ENCODE measurements around the gene WDR17.

Gene WDR17

DNA sequence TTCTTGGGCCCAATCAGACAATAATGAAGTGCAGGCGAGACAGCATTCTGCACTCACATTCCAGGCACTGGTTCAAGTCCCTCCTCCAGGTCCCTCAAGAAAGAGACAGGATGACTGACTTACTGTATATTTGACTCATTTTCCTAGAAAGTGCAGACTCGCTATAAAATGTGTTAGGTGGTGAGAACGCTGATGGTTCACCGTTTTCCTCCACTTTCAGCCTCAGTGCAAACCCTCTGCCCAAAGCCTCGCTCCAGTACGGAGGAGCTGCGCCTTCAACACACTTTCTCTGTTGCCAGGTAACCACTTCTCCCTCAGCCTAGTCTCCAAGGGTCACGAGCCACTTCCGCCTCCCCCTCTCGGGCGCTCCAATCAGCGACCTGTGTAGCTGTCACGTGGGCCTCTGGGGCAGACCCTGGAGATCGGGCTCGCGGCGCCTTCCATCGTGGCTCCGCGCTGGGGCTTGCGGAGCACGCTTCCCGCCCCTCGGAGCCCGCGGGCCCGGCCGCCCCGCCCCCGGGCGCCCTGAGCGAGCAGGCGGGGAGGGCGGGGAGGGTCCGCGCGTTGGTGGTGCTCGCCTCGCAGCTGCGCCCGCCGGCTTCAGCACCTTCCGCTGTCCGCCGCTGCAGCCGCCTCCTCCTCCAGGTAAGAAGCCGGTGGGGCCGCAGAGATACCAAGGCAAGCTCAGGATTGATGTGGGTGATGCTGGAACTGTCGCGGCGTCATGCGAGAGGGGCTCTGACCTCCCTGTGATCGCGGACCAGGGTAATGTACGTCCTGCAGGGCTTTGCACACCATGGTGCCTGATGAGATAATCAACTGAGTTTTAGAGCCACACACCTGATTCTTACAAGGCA is at the start of gene WDR17:
Gene WDR17 (plus strand): TSS at position 407 of the 857 bp plus-strand sequence. CDS start 45,740 bp downstream, outside the sequence.
- TF ChIP-seq POLR2A (IDR thresholded peaks at IDR 0.05; ENCODE audit: extremely low read depth, insufficient read length) (no peak), MYC (IDR thresholded peaks at IDR 0.05; ENCODE audit: low read depth, low read length) (no peak)
- TF ChIP-seq, protein P1, sequence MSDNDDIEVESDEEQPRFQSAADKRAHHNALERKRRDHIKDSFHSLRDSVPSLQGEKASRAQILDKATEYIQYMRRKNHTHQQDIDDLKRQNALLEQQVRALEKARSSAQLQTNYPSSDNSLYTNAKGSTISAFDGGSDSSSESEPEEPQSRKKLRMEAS (IDR thresholded peaks at IDR 0.05; ENCODE audit: low read depth, low read length), result no peak
- TF ChIP-seq, protein P2, sequence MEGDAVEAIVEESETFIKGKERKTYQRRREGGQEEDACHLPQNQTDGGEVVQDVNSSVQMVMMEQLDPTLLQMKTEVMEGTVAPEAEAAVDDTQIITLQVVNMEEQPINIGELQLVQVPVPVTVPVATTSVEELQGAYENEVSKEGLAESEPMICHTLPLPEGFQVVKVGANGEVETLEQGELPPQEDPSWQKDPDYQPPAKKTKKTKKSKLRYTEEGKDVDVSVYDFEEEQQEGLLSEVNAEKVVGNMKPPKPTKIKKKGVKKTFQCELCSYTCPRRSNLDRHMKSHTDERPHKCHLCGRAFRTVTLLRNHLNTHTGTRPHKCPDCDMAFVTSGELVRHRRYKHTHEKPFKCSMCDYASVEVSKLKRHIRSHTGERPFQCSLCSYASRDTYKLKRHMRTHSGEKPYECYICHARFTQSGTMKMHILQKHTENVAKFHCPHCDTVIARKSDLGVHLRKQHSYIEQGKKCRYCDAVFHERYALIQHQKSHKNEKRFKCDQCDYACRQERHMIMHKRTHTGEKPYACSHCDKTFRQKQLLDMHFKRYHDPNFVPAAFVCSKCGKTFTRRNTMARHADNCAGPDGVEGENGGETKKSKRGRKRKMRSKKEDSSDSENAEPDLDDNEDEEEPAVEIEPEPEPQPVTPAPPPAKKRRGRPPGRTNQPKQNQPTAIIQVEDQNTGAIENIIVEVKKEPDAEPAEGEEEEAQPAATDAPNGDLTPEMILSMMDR (IDR thresholded peaks at IDR 0.05; ENCODE audit: low read depth, low read length), result no peak
- no peak within 1 kb of the TSS for H3K4me3 ChIP-seq (ENCODE audit: low read depth, low read length)
- no peak for DNase-seq (ENCODE audit: low read depth)

DNA sequence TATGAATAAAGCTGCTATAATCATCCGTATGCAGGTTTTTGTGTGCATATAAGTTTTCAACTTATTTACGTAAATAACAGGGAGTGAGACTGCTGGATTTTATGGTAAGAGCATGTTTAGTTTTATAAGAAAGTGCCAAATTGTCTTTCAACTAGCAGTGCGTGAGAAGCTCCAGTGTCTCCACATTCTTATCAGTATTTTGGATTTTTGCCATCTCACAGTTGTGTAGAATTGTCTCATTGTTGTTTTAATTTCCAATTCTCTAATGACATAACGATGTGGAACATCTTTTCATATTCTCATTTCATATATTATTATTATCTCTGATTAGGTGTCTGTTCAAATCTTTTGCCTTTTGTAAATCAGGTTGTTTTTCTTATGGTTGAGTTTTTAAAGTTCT is 49.0 kb upstream of the WDR17 start:
- TF ChIP-seq, protein P1 (IDR thresholded peaks at IDR 0.05; ENCODE audit: low read depth, low read length), result no peak

GRCh38 chr4:176020481-176021085 is 45.1 kb upstream of the WDR17 start:
- no peak for DNase-seq (ENCODE audit: low read depth)
- H3K4me3 ChIP-seq (ENCODE audit: low read depth, low read length), result no peak overlapping the region
- TF ChIP-seq POLR2A (IDR thresholded peaks at IDR 0.05; ENCODE audit: extremely low read depth, insufficient read length) (no peak), MYC (IDR thresholded peaks at IDR 0.05; ENCODE audit: low read depth, low read length) (no peak)
- TF ChIP-seq, protein P1 (IDR thresholded peaks at IDR 0.05; ENCODE audit: low read depth, low read length), result no peak
- TF ChIP-seq, protein P2 (IDR thresholded peaks at IDR 0.05; ENCODE audit: low read depth, low read length), result no peak

More for the DNA sequence above, 49.0 kb upstream of the WDR17 start:
- DNase-seq (ENCODE audit: low read depth), result no peak
- no peak overlapping the region for H3K4me3 ChIP-seq (ENCODE audit: low read depth, low read length)

GRCh38 chr4:176030391-176030790 is 35.2 kb upstream of the WDR17 start:
- DNase-seq (ENCODE audit: low read depth), result no peak
- TF ChIP-seq MYC (IDR thresholded peaks at IDR 0.05; ENCODE audit: low read depth, low read length), result no peak
- TF ChIP-seq, protein P2 (IDR thresholded peaks at IDR 0.05; ENCODE audit: low read depth, low read length), result no peak
- TF ChIP-seq POLR2A (IDR thresholded peaks at IDR 0.05; ENCODE audit: extremely low read depth, insufficient read length), result no peak
- H3K4me3 ChIP-seq (ENCODE audit: low read depth, low read length), result no peak overlapping the region

- no peak overlapping the region for H3K4me3 ChIP-seq (ENCODE audit: low read depth, low read length)
- TF ChIP-seq MYC (IDR thresholded peaks at IDR 0.05; ENCODE audit: low read depth, low read length), result no peak
- TF ChIP-seq, protein P1 (IDR thresholded peaks at IDR 0.05; ENCODE audit: low read depth, low read length), result no peak
- TF ChIP-seq, protein P2 (IDR thresholded peaks at IDR 0.05; ENCODE audit: low read depth, low read length), result no peak
- TF ChIP-seq POLR2A (IDR thresholded peaks at IDR 0.05; ENCODE audit: extremely low read depth, insufficient read length), result no peak
- DNase-seq (ENCODE audit: low read depth), result no peak
Measured at GRCh38 chr4:176031922-176032321, 33.7 kb upstream of the WDR17 start.

DNA sequence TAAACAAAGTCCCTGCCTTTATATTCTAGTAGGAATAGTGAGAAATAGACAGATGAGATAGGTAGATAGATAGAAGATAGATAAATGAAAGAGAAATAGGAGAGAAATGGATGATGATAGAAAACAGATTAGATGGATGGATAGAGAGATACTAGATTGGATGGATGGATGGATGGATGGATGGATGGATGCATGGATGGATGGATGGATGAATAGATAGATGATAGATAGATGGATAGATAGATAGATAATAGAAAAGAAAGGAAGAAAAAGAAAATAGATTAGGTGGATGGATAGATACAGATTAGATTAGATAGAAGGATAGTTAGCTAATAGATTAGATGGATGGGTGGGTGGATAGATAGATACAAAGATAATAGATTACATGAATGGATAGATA is 33.2 kb upstream of the WDR17 start:
- no peak for DNase-seq (ENCODE audit: low read depth)
- TF ChIP-seq, protein P1 (IDR thresholded peaks at IDR 0.05; ENCODE audit: low read depth, low read length), result no peak
- no peak for TF ChIP-seq POLR2A (IDR thresholded peaks at IDR 0.05; ENCODE audit: extremely low read depth, insufficient read length)
- no peak for TF ChIP-seq MYC (IDR thresholded peaks at IDR 0.05; ENCODE audit: low read depth, low read length)

More for the DNA sequence above, 33.2 kb upstream of the WDR17 start:
- H3K4me3 ChIP-seq (ENCODE audit: low read depth, low read length), result no peak overlapping the region
